Endodermal cell (in vitro differentiated cells): Measurements from ENCODE around the gene CMSS1. TPM values are rescaled to one million over a fixed set of nuclear protein-coding genes. Genes with fewer than 3 reads are reported as not detected.

Source experiments
- DNase-seq: peaks from one replicate; pipeline ENCODE4 v3.0.0-alpha.2; 2017
- H3K27ac ChIP-seq: 2 replicates; pipeline ENCODE4 v1.5.1; 2013; ENCODE audit warnings: mild to moderate bottlenecking, low read depth, low read length, moderate library complexity
- H3K27me3 ChIP-seq: 2 replicates; pipeline ENCODE4 v1.6.1; 2013; ENCODE audit warnings: mild to moderate bottlenecking, low read length, moderate library complexity; ENCODE audit not compliant: insufficient read depth, control insufficient read depth, poor library complexity, severe bottlenecking
- H3K36me3 ChIP-seq: 2 replicates; pipeline ENCODE4 v1.7.0; 2013; ENCODE audit warnings: mild to moderate bottlenecking, low read length, moderate library complexity; ENCODE audit not compliant: control insufficient read depth, insufficient read depth
- H3K4me1 ChIP-seq: one replicate; pipeline ENCODE4 v1.7.0; 2013; ENCODE audit warnings: low read length; ENCODE audit not compliant: control insufficient read depth, insufficient read depth
- H3K4me3 ChIP-seq: 2 replicates; pipeline ENCODE4 v1.5.1; 2013; ENCODE audit warnings: mild to moderate bottlenecking, low read length, moderate library complexity
- H3K9ac ChIP-seq: 2 replicates; pipeline ENCODE4 v1.6.1; 2013; ENCODE audit warnings: mild to moderate bottlenecking, low read length, moderate library complexity; ENCODE audit not compliant: poor library complexity, severe bottlenecking; ENCODE audit errors: extremely low read depth
- H3K9me3 ChIP-seq: 2 replicates; pipeline ENCODE4 v1.6.1; 2013; ENCODE audit warnings: mild to moderate bottlenecking, low read length, moderate library complexity; ENCODE audit not compliant: control insufficient read depth
- H3K27ac Mint-ChIP-seq: 2 replicates; pipeline ENCODE4 v1.8.0; 2020; ENCODE audit warnings: mixed read lengths
- H3K27me3 Mint-ChIP-seq: 2 replicates; pipeline ENCODE4 v1.8.0; 2021; ENCODE audit warnings: mild to moderate bottlenecking, mixed read lengths; ENCODE audit not compliant: insufficient read depth
- H3K36me3 Mint-ChIP-seq: 2 replicates; pipeline ENCODE4 v1.8.0; 2020; ENCODE audit warnings: low read depth, mixed read lengths
- H3K4me1 Mint-ChIP-seq: 2 replicates; pipeline ENCODE4 v1.8.0; 2020; ENCODE audit warnings: mixed read lengths
- H3K4me3 Mint-ChIP-seq: 2 replicates; pipeline ENCODE4 v1.8.0; 2020; ENCODE audit warnings: mild to moderate bottlenecking, moderate library complexity, mixed read lengths
- H3K9me3 Mint-ChIP-seq: 2 replicates; pipeline ENCODE4 v1.8.0; 2020; ENCODE audit warnings: mild to moderate bottlenecking, mixed read lengths
- WGBS, 2 experiments: methylation state at CpG; one replicate each; pipeline versions ENCODE4 v1.1.5 to v1.1.7; 2013; ENCODE audit warnings: missing lambda C conversion rate in 2 of 2, mixed read lengths in 1 of 2; ENCODE audit not compliant: insufficient coverage in 1 of 2, insufficient read length in 1 of 2; 5-methylcytosine and 5-hydroxymethylcytosine counted together
- total RNA-seq, 2 donors: library from RNA; stranded (reverse); fragmentation: NEBNext Ultra II Directional in 1 of 2; extraction: Animal tissue kit (Norgen Biotek cat#: 25700) in 1 of 2; gene quantifications; 2 replicates in 1 of 2; 3 replicates in 1 of 2; pipeline ENCODE4 v1.2.1, GENCODE V29; 2021
- TF ChIP-seq, protein P1 (sequence below): fragments of 200-600 bp; sonication (generic); conservative IDR thresholded peaks from 2 replicates; pipeline ENCODE4 v1.5.0; 2021; ENCODE audit warnings: antibody characterized with exemption, mild to moderate bottlenecking

Gene CMSS1
- total RNA-seq, 2 donors from 2014 or later = 48.5 to 50.8 TPM

DNA sequence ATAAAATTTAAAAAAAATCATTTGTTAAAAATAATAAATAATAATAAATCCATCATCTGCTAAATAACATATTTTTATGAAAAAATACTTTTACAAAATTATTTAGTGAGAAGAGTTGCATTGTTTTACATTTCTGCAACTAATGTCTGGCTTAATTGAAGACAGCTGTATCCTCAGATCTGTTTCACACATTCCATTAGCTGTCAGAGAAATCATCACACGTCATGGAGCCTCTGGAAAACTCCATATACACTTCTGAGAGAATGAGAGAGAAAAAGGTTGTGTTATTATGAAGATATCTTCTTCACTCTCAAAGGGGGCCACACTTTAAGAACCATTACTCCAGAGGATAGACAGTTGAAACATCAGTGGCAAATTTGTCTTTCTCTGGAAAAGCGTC is 40.8 kb downstream of the CMSS1 start:
- TF ChIP-seq, protein P1, sequence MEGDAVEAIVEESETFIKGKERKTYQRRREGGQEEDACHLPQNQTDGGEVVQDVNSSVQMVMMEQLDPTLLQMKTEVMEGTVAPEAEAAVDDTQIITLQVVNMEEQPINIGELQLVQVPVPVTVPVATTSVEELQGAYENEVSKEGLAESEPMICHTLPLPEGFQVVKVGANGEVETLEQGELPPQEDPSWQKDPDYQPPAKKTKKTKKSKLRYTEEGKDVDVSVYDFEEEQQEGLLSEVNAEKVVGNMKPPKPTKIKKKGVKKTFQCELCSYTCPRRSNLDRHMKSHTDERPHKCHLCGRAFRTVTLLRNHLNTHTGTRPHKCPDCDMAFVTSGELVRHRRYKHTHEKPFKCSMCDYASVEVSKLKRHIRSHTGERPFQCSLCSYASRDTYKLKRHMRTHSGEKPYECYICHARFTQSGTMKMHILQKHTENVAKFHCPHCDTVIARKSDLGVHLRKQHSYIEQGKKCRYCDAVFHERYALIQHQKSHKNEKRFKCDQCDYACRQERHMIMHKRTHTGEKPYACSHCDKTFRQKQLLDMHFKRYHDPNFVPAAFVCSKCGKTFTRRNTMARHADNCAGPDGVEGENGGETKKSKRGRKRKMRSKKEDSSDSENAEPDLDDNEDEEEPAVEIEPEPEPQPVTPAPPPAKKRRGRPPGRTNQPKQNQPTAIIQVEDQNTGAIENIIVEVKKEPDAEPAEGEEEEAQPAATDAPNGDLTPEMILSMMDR = no peak
- H3K4me3 Mint-ChIP-seq = no peak overlapping the region
- H3K4me1 ChIP-seq = no peaks in the 10 kb centered on the region
- no peak overlapping the region for H3K4me3 ChIP-seq
- 86 to 89% methylated on average over 1 of the region's 2 CpGs for WGBS, 2 experiments
- H3K9me3 ChIP-seq = no peaks in the 10 kb centered on the region
- H3K36me3 Mint-ChIP-seq = peaks cover 12% of the 10 kb centered on the region
- H3K27me3 Mint-ChIP-seq = no peaks in the 10 kb centered on the region
- H3K9me3 Mint-ChIP-seq = peaks cover 2% of the 10 kb centered on the region
- no peaks in the 10 kb centered on the region for H3K27me3 ChIP-seq
- no peak overlapping the region for H3K27ac Mint-ChIP-seq
- H3K36me3 ChIP-seq = no peaks in the 10 kb centered on the region
- H3K9ac ChIP-seq = no peak overlapping the region
- peaks cover 10% of the 10 kb centered on the region for H3K4me1 Mint-ChIP-seq
- DNase-seq = no peak
- no peak overlapping the region for H3K27ac ChIP-seq

DNA sequence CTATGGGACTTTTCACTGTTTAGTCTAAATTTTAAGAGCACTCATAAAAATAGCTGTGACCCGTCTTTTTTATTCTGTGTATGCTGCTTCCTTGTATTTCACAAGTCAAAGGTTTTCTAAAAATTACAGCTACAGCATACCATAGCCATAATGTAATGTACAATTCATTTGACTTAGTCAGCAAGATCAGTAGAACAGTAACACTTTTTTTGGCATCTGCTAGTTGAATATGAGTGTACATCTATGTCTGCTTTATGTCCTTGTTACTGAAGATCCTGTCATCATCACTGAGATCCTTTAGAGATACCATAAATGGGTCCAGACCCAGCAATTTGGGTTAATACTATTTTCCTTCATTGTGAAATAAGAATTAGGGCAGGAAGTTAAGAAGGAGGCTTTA is 42.2 kb downstream of the CMSS1 start:
- no peak overlapping the region for H3K4me3 ChIP-seq
- H3K27ac Mint-ChIP-seq = no peak overlapping the region
- no peak for DNase-seq
- H3K9me3 ChIP-seq = no peaks in the 10 kb centered on the region
- H3K4me3 Mint-ChIP-seq = no peak overlapping the region
- H3K4me1 Mint-ChIP-seq = peaks cover 10% of the 10 kb centered on the region
- H3K4me1 ChIP-seq = no peaks in the 10 kb centered on the region
- peaks cover 12% of the 10 kb centered on the region for H3K36me3 Mint-ChIP-seq
- H3K27me3 Mint-ChIP-seq = no peaks in the 10 kb centered on the region
- no peak overlapping the region for H3K9ac ChIP-seq
- TF ChIP-seq, protein P1 = no peak
- H3K27ac ChIP-seq = no peak overlapping the region
- no peaks in the 10 kb centered on the region for H3K36me3 ChIP-seq
- WGBS, 2 experiments = 84% methylated on average over 1 of the region's 1 CpG; no CpG with 5 or more reads in 1 of the 2 experiments
- H3K27me3 ChIP-seq = no peaks in the 10 kb centered on the region
- H3K9me3 Mint-ChIP-seq = peaks cover 2% of the 10 kb centered on the region

DNA sequence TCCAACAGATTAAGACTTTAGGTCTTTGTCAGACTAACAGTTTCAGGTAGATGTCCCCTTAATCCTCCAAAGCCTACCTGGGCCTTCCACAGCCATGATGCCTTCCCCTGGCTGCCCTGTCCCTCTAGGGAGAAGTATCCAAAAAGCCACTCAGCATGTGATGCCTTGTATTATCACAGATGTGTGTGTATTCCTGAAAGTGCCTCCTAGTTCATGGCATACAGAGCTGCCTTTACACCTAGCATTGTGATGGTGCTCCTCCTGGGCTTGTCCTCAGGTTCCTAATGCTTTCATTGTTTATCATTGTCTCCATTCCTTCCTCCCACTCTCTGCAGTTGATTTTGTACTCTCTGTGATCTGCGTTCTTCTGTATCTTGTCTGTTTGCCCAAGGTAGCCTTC is 43.6 kb downstream of the CMSS1 start:
- Mint-ChIP-seq H3K27ac (peak overlapping the region; percentile 24), H3K27me3 (no peaks in the 10 kb centered on the region), H3K4me3 (no peak overlapping the region), H3K4me1 (peaks cover 12% of the 10 kb centered on the region), H3K36me3 (peaks cover 12% of the 10 kb centered on the region), H3K9me3 (peaks cover 2% of the 10 kb centered on the region)
- H3K9ac ChIP-seq = no peak overlapping the region
- H3K36me3 ChIP-seq = no peaks in the 10 kb centered on the region
- H3K4me1 ChIP-seq = no peaks in the 10 kb centered on the region
- H3K27me3 ChIP-seq = no peaks in the 10 kb centered on the region
- no peak overlapping the region for H3K4me3 ChIP-seq
- H3K27ac ChIP-seq = no peak overlapping the region
- H3K9me3 ChIP-seq = no peaks in the 10 kb centered on the region
- WGBS, 2 experiments = 67 to 78% methylated on average over 1 of the region's 1 CpG
- TF ChIP-seq, protein P1 = no peak
- DNase-seq = no peak
